H1 (cell line): Measurements from ENCODE around the gene PRKAR2B. TPM values are rescaled to one million over a fixed set of nuclear protein-coding genes. Genes with fewer than 3 reads are reported as not detected.

Experiments used
- CTCF ChIA-PET: fragments of 300-600 bp; sonication (Branson Sonifier 250); formaldehyde crosslinking; loops from one replicate; lab custom pipeline; 2021; ENCODE audit not compliant: partially characterized antibody; lab: Charles Lee
- POLR2A ChIA-PET: fragments of 300-600 bp; sonication (Branson Sonifier 250); formaldehyde crosslinking; loops from one replicate; lab custom pipeline; 2021; ENCODE audit warnings: inconsistent platforms; ENCODE audit not compliant: partially characterized antibody; lab: Charles Lee
- DNase-seq, 2 experiments: peaks; one replicate each; pipeline versions ENCODE4 v3.0.0 to v3.0.0-alpha.2; 2010 to 2022; ENCODE audit warnings: low spot score in 2 of 2, low read depth in 1 of 2, mixed read lengths in 1 of 2
- FAIRE-seq: peaks from 2 replicates; lab custom pipeline; 2011; peaks lifted over from hg19 to GRCh38; lab: Jason Lieb, UNC
- H2AFZ ChIP-seq: 2 replicates; pipeline ENCODE4 v1.8.1; 2012; ENCODE audit warnings: low read length, inconsistent platforms
- H2AK5ac ChIP-seq: 2 replicates; pipeline ENCODE4 v1.6.1; 2013; ENCODE audit warnings: low read depth, low read length
- H2BK120ac ChIP-seq: replicated peaks from 2 replicates; pipeline ENCODE3; 2013; ENCODE audit warnings: low read depth, low read length, inconsistent platforms
- H2BK12ac ChIP-seq: 2 replicates; pipeline ENCODE4 v1.6.1; 2013; ENCODE audit warnings: low read depth, low read length
- H2BK15ac ChIP-seq: 2 replicates; pipeline ENCODE4 v1.6.1; 2013; ENCODE audit warnings: low read length
- H2BK20ac ChIP-seq: 2 replicates; pipeline ENCODE4 v1.6.1; 2013; ENCODE audit warnings: low read length
- H2BK5ac ChIP-seq: 2 replicates; pipeline ENCODE4 v1.6.1; 2013; ENCODE audit warnings: low read depth, low read length
- H3K14ac ChIP-seq: 2 replicates; pipeline ENCODE4 v1.6.1; 2013; ENCODE audit warnings: inconsistent platforms; ENCODE audit not compliant: insufficient read length
- H3K18ac ChIP-seq: 2 replicates; pipeline ENCODE4 v1.6.1; 2013; ENCODE audit warnings: low read length; ENCODE audit errors: extremely low read depth
- H3K23ac ChIP-seq: 2 replicates; pipeline ENCODE4 v1.6.1; 2013; ENCODE audit warnings: inconsistent platforms; ENCODE audit not compliant: insufficient read length
- H3K23me2 ChIP-seq: 2 replicates; pipeline ENCODE4 v1.6.1; 2013; ENCODE audit warnings: low read depth, low read length
- H3K27ac ChIP-seq: 2 replicates; pipeline ENCODE4 v1.6.1; 2011; ENCODE audit warnings: low read depth, low read length, inconsistent platforms
- H3K27me3 ChIP-seq, 4 experiments: replicated peaks in 1 of 4; 1 replicate in 1 of 4; 2 replicates in 3 of 4; pipeline versions ENCODE4 v1.6.1 to v1.8.1; 2011 to 2013; ENCODE audit warnings: low read length in 3 of 4, mild to moderate bottlenecking in 3 of 4, inconsistent platforms in 2 of 4, mixed read lengths in 2 of 4, moderate library complexity in 1 of 4; ENCODE audit not compliant: control insufficient read depth in 3 of 4, insufficient read depth in 3 of 4; ENCODE audit errors: extremely low read depth in 1 of 4
- H3K36me3 ChIP-seq, 4 experiments: 2 replicates each; pipeline versions ENCODE4 v1.6.1 to v1.8.1; 2011 to 2013; ENCODE audit warnings: mild to moderate bottlenecking in 4 of 4, low read length in 3 of 4, moderate library complexity in 2 of 4, control low read depth in 1 of 4, inconsistent platforms in 1 of 4; ENCODE audit not compliant: insufficient read depth in 4 of 4, control insufficient read depth in 2 of 4
- H3K4ac ChIP-seq: replicated peaks from 2 replicates; pipeline ENCODE3; 2013; ENCODE audit warnings: low read length, low read depth, mixed read lengths, inconsistent platforms; ENCODE audit not compliant: insufficient read length
- H3K4me1 ChIP-seq, 4 experiments: replicated peaks in 1 of 4; 1 replicate in 1 of 4; 2 replicates in 3 of 4; pipeline versions ENCODE4 v1.6.1 to v1.8.1; 2011 to 2013; ENCODE audit warnings: low read length in 3 of 4, inconsistent platforms in 2 of 4, mixed read lengths in 1 of 4; ENCODE audit not compliant: insufficient read depth in 4 of 4, control insufficient read depth in 3 of 4
- H3K4me2 ChIP-seq, 2 experiments: 2 replicates each; pipeline versions ENCODE4 v1.6.1 to v1.8.1; 2011 to 2013; ENCODE audit warnings: low read depth in 2 of 2, low read length in 2 of 2, control low read depth in 1 of 2, inconsistent platforms in 1 of 2, mild to moderate bottlenecking in 1 of 2; ENCODE audit not compliant: insufficient read depth in 1 of 2
- H3K4me3 ChIP-seq, 4 experiments: fragments of 200-600, 300-600 bp in 1 of 4; sonication (generic), shearing (Covaris generic), sonication (Bioruptor Twin) in 1 of 4; 2 replicates each; pipeline versions ENCODE4 v1.5.1 to v1.8.1; 2011 to 2016; ENCODE audit warnings: low read length in 4 of 4, low read depth in 3 of 4, control low read depth in 2 of 4, inconsistent platforms in 2 of 4, mild to moderate bottlenecking in 2 of 4, mixed read lengths in 1 of 4, moderate library complexity in 1 of 4; ENCODE audit not compliant: insufficient read depth in 2 of 4; ENCODE audit errors: extremely low read depth in 1 of 4
- H3K56ac ChIP-seq: replicated peaks from 2 replicates; pipeline ENCODE3; 2013; ENCODE audit warnings: low read depth, mild to moderate bottlenecking, mixed read lengths, low read length, inconsistent platforms; ENCODE audit not compliant: insufficient read length
- H3K79me1 ChIP-seq: 2 replicates; pipeline ENCODE4 v1.6.1; 2013; ENCODE audit warnings: low read depth, low read length, control low read depth
- H3K79me2 ChIP-seq, 2 experiments: 2 replicates each; pipeline versions ENCODE4 v1.6.1 to v1.8.1; 2012 to 2013; ENCODE audit warnings: low read length in 2 of 2, mild to moderate bottlenecking in 2 of 2, inconsistent platforms in 1 of 2; ENCODE audit not compliant: insufficient read depth in 2 of 2, control insufficient read depth in 1 of 2
- H3K9ac ChIP-seq, 4 experiments: replicated peaks in 1 of 4; 1 replicate in 1 of 4; 2 replicates in 3 of 4; pipeline versions ENCODE4 v1.6.1 to v1.8.1; 2011 to 2013; ENCODE audit warnings: low read depth in 3 of 4, low read length in 3 of 4, control low read depth in 2 of 4, mild to moderate bottlenecking in 2 of 4, moderate library complexity in 2 of 4, inconsistent platforms in 1 of 4; ENCODE audit errors: extremely low read depth in 1 of 4
- H3K9me3 ChIP-seq, 2 experiments: 2 replicates each; pipeline versions ENCODE4 v1.6.1 to v1.8.1; 2012 to 2013; ENCODE audit warnings: mild to moderate bottlenecking in 2 of 2, moderate library complexity in 2 of 2, control low read depth in 1 of 2, inconsistent platforms in 1 of 2, low read depth in 1 of 2, low read length in 1 of 2, mixed read lengths in 1 of 2; ENCODE audit not compliant: insufficient read depth in 2 of 2
- H4K20me1 ChIP-seq, 2 experiments: replicated peaks in 1 of 2; 2 replicates each; pipeline versions ENCODE3 to v1.8.1; 2011 to 2013; ENCODE audit warnings: inconsistent platforms in 2 of 2, low read length in 2 of 2, mild to moderate bottlenecking in 1 of 2; ENCODE audit not compliant: insufficient read depth in 2 of 2, control insufficient read depth in 1 of 2
- H4K5ac ChIP-seq: 2 replicates; pipeline ENCODE4 v1.6.1; 2013; ENCODE audit warnings: low read length, low read depth, mixed read lengths, inconsistent platforms; ENCODE audit not compliant: insufficient read length
- H4K8ac ChIP-seq: 2 replicates; pipeline ENCODE4 v1.8.0; 2013; ENCODE audit warnings: mild to moderate bottlenecking, moderate library complexity, low read length, inconsistent platforms; ENCODE audit not compliant: insufficient read depth; ENCODE audit errors: extremely low read depth
- H4K91ac ChIP-seq: replicated peaks from 2 replicates; pipeline ENCODE3; 2013; ENCODE audit warnings: low read length, mixed read lengths, inconsistent platforms; ENCODE audit not compliant: insufficient read length
- BACH1 ChIP-seq: IDR thresholded peaks from 2 replicates; pipeline ENCODE4 v1.6.1; 2012; ENCODE audit warnings: low read length, improper control_type of control experiment
- BRCA1 ChIP-seq: IDR thresholded peaks from 2 replicates; pipeline ENCODE4 v1.6.1; 2012; ENCODE audit warnings: low read depth, low read length, improper control_type of control experiment
- CTBP2 ChIP-seq: IDR thresholded peaks from 2 replicates; pipeline ENCODE4 v1.7.0; 2011; ENCODE audit warnings: borderline replicate concordance, mild to moderate bottlenecking, moderate library complexity, mixed read lengths, low read length; ENCODE audit not compliant: insufficient read depth, insufficient read length
- HDAC2 ChIP-seq, 2 experiments: fragments of 300-600 bp in 1 of 2; sonication (generic) in 1 of 2; IDR thresholded peaks; 2 replicates each; pipeline ENCODE4 v1.6.1; 2011 to 2012; ENCODE audit warnings: low read depth in 2 of 2, low read length in 2 of 2, mild to moderate bottlenecking in 2 of 2, moderate library complexity in 2 of 2, borderline replicate concordance in 1 of 2, inconsistent platforms in 1 of 2
- RNF2 ChIP-seq: fragments of 200-900, 300-1000 bp; sonication (generic); IDR thresholded peaks from 2 replicates; pipeline ENCODE4 v1.7.1; 2016; ENCODE audit warnings: borderline replicate concordance, low read depth, mild to moderate bottlenecking, antibody characterized with exemption, low read length; ENCODE audit not compliant: poor library complexity, severe bottlenecking; ENCODE audit errors: missing control alignments
- SP1 ChIP-seq: IDR thresholded peaks from 2 replicates; pipeline ENCODE4 v1.6.1; 2011; ENCODE audit warnings: low read depth, low read length
- WGBS, 2 experiments: shearing (Covaris generic) in 1 of 2; methylation state at CpG; one replicate each; pipeline versions ENCODE4 v1.1.6 to v1.1.7; 2013 to 2015; ENCODE audit warnings: low lambda C conversion rate in 2 of 2, mixed read lengths in 2 of 2, inconsistent platforms in 1 of 2, low coverage in 1 of 2, missing lambda C conversion rate in 1 of 2; ENCODE audit not compliant: insufficient replicate concordance in 2 of 2, insufficient coverage in 1 of 2, insufficient read length in 1 of 2; ENCODE audit errors: extremely low coverage in 1 of 2, missing lambda C conversion rate in 1 of 2; 5-methylcytosine and 5-hydroxymethylcytosine counted together
- long read RNA-seq, 2 experiments: library from RNA in 1 of 2; library from capped mRNA in 1 of 2; stranded (forward); transcript quantifications; one replicate each; pipeline ENCODE4 v2.0.0, GENCODE V29; 2021; ENCODE audit warnings: inconsistent platforms in 1 of 2
- polyA minus RNA-seq, 3 experiments: library from RNA; depleted of rRNA, polyadenylated mRNA; stranded (reverse); fragments of >200 nt; gene quantifications; 1 replicate in 2 of 3; 2 replicates in 1 of 3; pipeline ENCODE4 v1.2.3, GENCODE V29; 2011
- polyA plus RNA-seq, 7 experiments: library from polyadenylated mRNA; depleted of rRNA in 3 of 7; stranded (reverse) in 5 of 7; unstranded in 2 of 7; fragments of >200 nt in 5 of 7; fragments of 200-250 nt in 2 of 7; gene quantifications; 1 replicate in 5 of 7; 2 replicates in 1 of 7; 4 replicates in 1 of 7; pipeline versions ENCODE4 v1.2.1 to v1.2.3, GENCODE V29; 2011 to 2013; ENCODE audit warnings: missing spikeins in 2 of 7, mixed read lengths in 2 of 7
- total RNA-seq: library from RNA; stranded (reverse); fragmentation: NEBNext Ultra II Directional; extraction: Animal tissue kit (Norgen Biotek cat#: 25700); gene quantifications from 2 replicates; pipeline ENCODE4 v1.2.1, GENCODE V29; 2021

Gene PRKAR2B
- total RNA-seq: 35.1 and 37.0 TPM in 2 replicates
- 6.4 and 10.4 TPM in 2 replicates for polyA plus RNA-seq (2011; rRNA removed)
- polyA plus RNA-seq (2011; cell fraction: cytosol; rRNA removed): 15.2 TPM
- polyA plus RNA-seq (2011; cell fraction: nucleus; rRNA removed): 4.4 TPM
- polyA plus RNA-seq (2012, experiment 1 of 2): 11.0 to 25.9 TPM (median 14.0 TPM) in 4 replicates
- polyA plus RNA-seq (2012, experiment 2 of 2): 3.2 TPM
- polyA plus RNA-seq (2013, experiment 1 of 2): 19.4 TPM
- polyA plus RNA-seq (2013, experiment 2 of 2): 19.3 TPM
- polyA minus RNA-seq (2011; rRNA and poly(A)+ RNA removed): 9.6 and 10.1 TPM in 2 replicates
- 15.2 TPM for polyA minus RNA-seq (2011; cell fraction: cytosol; rRNA and poly(A)+ RNA removed)
- 11.1 TPM for polyA minus RNA-seq (2011; cell fraction: nucleus; rRNA and poly(A)+ RNA removed)
- long read RNA-seq, experiment 1, transcript PRKAR2B-201 (11 exons, 3,745 nt): major isoform, 14 of 65 reads
- long read RNA-seq, experiment 1, partial matches to known transcripts: 46 of 65 reads
- long read RNA-seq, experiment 1, other reads (novel, unspliced or antisense): 5 of 65 reads
- long read RNA-seq, experiment 2, partial matches to known transcripts: 1 of 1 reads
- long read RNA-seq, experiment 2, other reads (novel, unspliced or antisense): 0 of 1 reads

GRCh38 chr7:107044347-107045194, at the start of gene PRKAR2B:
TSS of gene PRKAR2B (plus strand) at chr7:107044705. CDS start at chr7:107044908, 203 bp downstream.
- no peak within 1 kb of the TSS for H2AK5ac ChIP-seq
- H3K4me1 ChIP-seq: peaks cover 2 to 6% (median 4%) of the 10 kb centered on the region in 4 experiments; a peak in 4 of 7 replicates
- H2BK120ac ChIP-seq: no peak within 1 kb of the TSS
- H4K5ac ChIP-seq: peak within 1 kb of the TSS; percentile 73
- H2AFZ ChIP-seq: peak within 1 kb of the TSS; percentile 77
- peaks cover 0 to 38% of the 10 kb centered on the region in 2 experiments; a peak in 3 of 4 replicates for H3K79me2 ChIP-seq
- peak within 1 kb of the TSS; percentile 81 to 84 for H3K4me2 ChIP-seq
- no peak within 1 kb of the TSS for H2BK20ac ChIP-seq
- peak within 1 kb of the TSS; percentile 23; the same call in 1 of the 2 replicates for H2BK12ac ChIP-seq
- peak within 1 kb of the TSS; percentile 46; the same call in 1 of the 2 replicates for H2BK5ac ChIP-seq
- peak within 1 kb of the TSS; percentile 47 to 78 (median 62) for H3K9ac ChIP-seq
- no peak within 1 kb of the TSS; the same call in 1 of the 2 replicates for H2BK15ac ChIP-seq
- CTCF ChIA-PET: interaction anchor here (1.1 to 2.1 kb wide), 8 partner anchors 15 to 251 kb away, joined by 3 to 8 read pairs (median 4); no protein-coding TSS in a partner anchor
- H3K18ac ChIP-seq: peak within 1 kb of the TSS; percentile 49
- H3K27me3 ChIP-seq: no peaks in the 10 kb centered on the region
- H3K27ac ChIP-seq: no peak within 1 kb of the TSS
- DNase-seq: peak; percentile 44 to 87
- 1% methylated on average over 53 of the region's 110 CpGs; no CpG with 5 or more reads in 1 of the 2 experiments for WGBS, 2 experiments
- H3K23ac ChIP-seq: no peak within 1 kb of the TSS
- no peak within 1 kb of the TSS for H3K56ac ChIP-seq
- no peaks in the 10 kb centered on the region for H3K36me3 ChIP-seq
- H3K79me1 ChIP-seq: no peaks in the 10 kb centered on the region
- no peak within 1 kb of the TSS for H3K14ac ChIP-seq
- no peak within 1 kb of the TSS for H3K4ac ChIP-seq
- H3K9me3 ChIP-seq: peaks cover 0 to 4% of the 10 kb centered on the region in 2 experiments; a peak in 1 of 4 replicates
- peak within 1 kb of the TSS; percentile 61 to 80 (median 70) for H3K4me3 ChIP-seq
- H4K8ac ChIP-seq: peak within 1 kb of the TSS; percentile 62; the same call in 1 of the 2 replicates
- peaks cover 0 to 2% of the 10 kb centered on the region in 2 experiments for H4K20me1 ChIP-seq
- H3K23me2 ChIP-seq: peaks cover 7% of the 10 kb centered on the region
- FAIRE-seq: no peak
- peak within 1 kb of the TSS; percentile 25 for H4K91ac ChIP-seq
- POLR2A ChIA-PET: interaction anchor here (0.7 to 1.1 kb wide), 2 partner anchors 16 to 19 kb away, joined by 3 read pairs; no protein-coding TSS in a partner anchor
- TF ChIP-seq BACH1 (no peak), BRCA1 (no peak), RNF2 (no peak), HDAC2 (IDR thresholded peaks at IDR 0.05; ENCODE audit: borderline replicate concordance in 1 of 2, low read depth in 2 of 2, low read length in 2 of 2) (peak in 1 of 2 experiments; percentile 84; a peak in 1 of 4 replicates), CTBP2 (peak; percentile 27), SP1 (no peak)
